Liver (tissue), 3 donors: ENCODE data around the gene GVQW3.

Experiments used
- EGR1 ChIP-seq, 2 donors: IDR thresholded peaks; 2 replicates each; pipeline ENCODE4 v1.6.1; 2016 to 2018; ENCODE audit warnings: antibody characterized with exemption in 2 of 2, low read depth in 2 of 2
- FOXA1 ChIP-seq: IDR thresholded peaks from 2 replicates; pipeline ENCODE4 v1.6.1; 2016; ENCODE audit warnings: antibody characterized with exemption
- GABPA ChIP-seq, 2 donors: IDR thresholded peaks in 1 of 2; conservative IDR thresholded peaks in 1 of 2; 2 replicates each; pipeline ENCODE4 v1.6.1; 2016; ENCODE audit warnings: antibody characterized with exemption in 2 of 2, mild to moderate bottlenecking in 1 of 2, moderate library complexity in 1 of 2
- HNF4G ChIP-seq: IDR thresholded peaks from 2 replicates; pipeline ENCODE4 v1.6.1; 2016; ENCODE audit warnings: antibody characterized with exemption
- JUND ChIP-seq, 2 donors: IDR thresholded peaks; 2 replicates each; pipeline ENCODE4 v1.6.1; 2016; ENCODE audit warnings: antibody characterized with exemption in 2 of 2
- RAD21 ChIP-seq, 2 donors: IDR thresholded peaks; 2 replicates each; pipeline ENCODE4 v1.6.1; 2016; ENCODE audit warnings: antibody characterized with exemption in 2 of 2, mild to moderate bottlenecking in 2 of 2
- RXRA ChIP-seq, 2 donors: IDR thresholded peaks; 2 replicates each; pipeline ENCODE4 v1.6.1; 2017 to 2018; ENCODE audit warnings: antibody characterized with exemption in 2 of 2, mild to moderate bottlenecking in 1 of 2
- SP1 ChIP-seq: IDR thresholded peaks from 2 replicates; pipeline ENCODE4 v1.6.1; 2018; ENCODE audit warnings: antibody characterized with exemption, mild to moderate bottlenecking
- TAF1 ChIP-seq: conservative IDR thresholded peaks from 2 replicates; pipeline ENCODE4 v1.6.1; 2016; ENCODE audit warnings: antibody characterized with exemption, mild to moderate bottlenecking
- YY1 ChIP-seq: IDR thresholded peaks from 2 replicates; pipeline ENCODE4 v1.6.1; 2016; ENCODE audit warnings: antibody characterized with exemption, mild to moderate bottlenecking
- TF ChIP-seq, protein P1 (sequence below): fragments of 150-350 bp; IDR thresholded peaks from 2 replicates; pipeline ENCODE4 v1.5.1; 2017; ENCODE audit warnings: improper control_type of control experiment, low read depth, low read length; ENCODE audit not compliant: missing input control
- TF ChIP-seq, protein P2 (sequence below): IDR thresholded peaks from 2 replicates; pipeline ENCODE4 v1.6.1; 2016; ENCODE audit warnings: antibody characterized with exemption, mild to moderate bottlenecking
- TF ChIP-seq, protein P3 (sequence below): IDR thresholded peaks from 2 replicates; pipeline ENCODE4 v1.6.1; 2016; ENCODE audit warnings: antibody characterized with exemption
- TF ChIP-seq, protein P4 (sequence below): IDR thresholded peaks from 2 replicates; pipeline ENCODE4 v1.6.1; 2016; ENCODE audit warnings: antibody characterized with exemption
- donor health status: healthy.
- donor health status: healthy.

DNA sequence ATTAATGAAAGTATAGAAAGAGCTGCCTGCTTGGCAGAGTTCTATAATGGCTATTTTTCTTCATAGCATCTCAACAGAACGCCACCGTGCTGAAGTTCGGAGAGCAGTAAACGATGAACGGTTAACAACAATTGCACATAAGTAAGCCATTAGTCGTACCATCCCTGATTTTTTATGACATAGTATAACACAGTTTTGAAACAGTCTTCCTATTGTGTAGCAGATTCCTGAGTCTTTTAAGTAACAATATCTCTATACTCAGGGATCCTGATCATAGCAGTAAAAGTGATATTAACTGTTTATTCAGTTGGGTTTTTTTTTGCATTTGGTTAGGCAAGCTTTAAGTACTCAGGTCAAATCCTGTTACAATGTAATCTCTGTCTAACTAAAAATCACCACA is 72.1 kb downstream of the GVQW3 start:
- TF ChIP-seq YY1 (no peak), TAF1 (no peak), JUND (IDR thresholded peaks at IDR 0.05) (no peak), FOXA1 (no peak), RXRA (IDR thresholded peaks at IDR 0.05) (no peak), SP1 (no peak), RAD21 (IDR thresholded peaks at IDR 0.05) (no peak), HNF4G (no peak), GABPA (IDR thresholded peaks at IDR 0.05 in 1 of 2, conservative IDR thresholded peaks at IDR 0.05 in 1 of 2) (no peak), EGR1 (IDR thresholded peaks at IDR 0.05; ENCODE audit: low read depth in 2 of 2) (no peak)
- TF ChIP-seq, protein P1, sequence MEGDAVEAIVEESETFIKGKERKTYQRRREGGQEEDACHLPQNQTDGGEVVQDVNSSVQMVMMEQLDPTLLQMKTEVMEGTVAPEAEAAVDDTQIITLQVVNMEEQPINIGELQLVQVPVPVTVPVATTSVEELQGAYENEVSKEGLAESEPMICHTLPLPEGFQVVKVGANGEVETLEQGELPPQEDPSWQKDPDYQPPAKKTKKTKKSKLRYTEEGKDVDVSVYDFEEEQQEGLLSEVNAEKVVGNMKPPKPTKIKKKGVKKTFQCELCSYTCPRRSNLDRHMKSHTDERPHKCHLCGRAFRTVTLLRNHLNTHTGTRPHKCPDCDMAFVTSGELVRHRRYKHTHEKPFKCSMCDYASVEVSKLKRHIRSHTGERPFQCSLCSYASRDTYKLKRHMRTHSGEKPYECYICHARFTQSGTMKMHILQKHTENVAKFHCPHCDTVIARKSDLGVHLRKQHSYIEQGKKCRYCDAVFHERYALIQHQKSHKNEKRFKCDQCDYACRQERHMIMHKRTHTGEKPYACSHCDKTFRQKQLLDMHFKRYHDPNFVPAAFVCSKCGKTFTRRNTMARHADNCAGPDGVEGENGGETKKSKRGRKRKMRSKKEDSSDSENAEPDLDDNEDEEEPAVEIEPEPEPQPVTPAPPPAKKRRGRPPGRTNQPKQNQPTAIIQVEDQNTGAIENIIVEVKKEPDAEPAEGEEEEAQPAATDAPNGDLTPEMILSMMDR, result no peak
- TF ChIP-seq, protein P2, sequence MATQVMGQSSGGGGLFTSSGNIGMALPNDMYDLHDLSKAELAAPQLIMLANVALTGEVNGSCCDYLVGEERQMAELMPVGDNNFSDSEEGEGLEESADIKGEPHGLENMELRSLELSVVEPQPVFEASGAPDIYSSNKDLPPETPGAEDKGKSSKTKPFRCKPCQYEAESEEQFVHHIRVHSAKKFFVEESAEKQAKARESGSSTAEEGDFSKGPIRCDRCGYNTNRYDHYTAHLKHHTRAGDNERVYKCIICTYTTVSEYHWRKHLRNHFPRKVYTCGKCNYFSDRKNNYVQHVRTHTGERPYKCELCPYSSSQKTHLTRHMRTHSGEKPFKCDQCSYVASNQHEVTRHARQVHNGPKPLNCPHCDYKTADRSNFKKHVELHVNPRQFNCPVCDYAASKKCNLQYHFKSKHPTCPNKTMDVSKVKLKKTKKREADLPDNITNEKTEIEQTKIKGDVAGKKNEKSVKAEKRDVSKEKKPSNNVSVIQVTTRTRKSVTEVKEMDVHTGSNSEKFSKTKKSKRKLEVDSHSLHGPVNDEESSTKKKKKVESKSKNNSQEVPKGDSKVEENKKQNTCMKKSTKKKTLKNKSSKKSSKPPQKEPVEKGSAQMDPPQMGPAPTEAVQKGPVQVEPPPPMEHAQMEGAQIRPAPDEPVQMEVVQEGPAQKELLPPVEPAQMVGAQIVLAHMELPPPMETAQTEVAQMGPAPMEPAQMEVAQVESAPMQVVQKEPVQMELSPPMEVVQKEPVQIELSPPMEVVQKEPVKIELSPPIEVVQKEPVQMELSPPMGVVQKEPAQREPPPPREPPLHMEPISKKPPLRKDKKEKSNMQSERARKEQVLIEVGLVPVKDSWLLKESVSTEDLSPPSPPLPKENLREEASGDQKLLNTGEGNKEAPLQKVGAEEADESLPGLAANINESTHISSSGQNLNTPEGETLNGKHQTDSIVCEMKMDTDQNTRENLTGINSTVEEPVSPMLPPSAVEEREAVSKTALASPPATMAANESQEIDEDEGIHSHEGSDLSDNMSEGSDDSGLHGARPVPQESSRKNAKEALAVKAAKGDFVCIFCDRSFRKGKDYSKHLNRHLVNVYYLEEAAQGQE, result no peak
- TF ChIP-seq, protein P3, sequence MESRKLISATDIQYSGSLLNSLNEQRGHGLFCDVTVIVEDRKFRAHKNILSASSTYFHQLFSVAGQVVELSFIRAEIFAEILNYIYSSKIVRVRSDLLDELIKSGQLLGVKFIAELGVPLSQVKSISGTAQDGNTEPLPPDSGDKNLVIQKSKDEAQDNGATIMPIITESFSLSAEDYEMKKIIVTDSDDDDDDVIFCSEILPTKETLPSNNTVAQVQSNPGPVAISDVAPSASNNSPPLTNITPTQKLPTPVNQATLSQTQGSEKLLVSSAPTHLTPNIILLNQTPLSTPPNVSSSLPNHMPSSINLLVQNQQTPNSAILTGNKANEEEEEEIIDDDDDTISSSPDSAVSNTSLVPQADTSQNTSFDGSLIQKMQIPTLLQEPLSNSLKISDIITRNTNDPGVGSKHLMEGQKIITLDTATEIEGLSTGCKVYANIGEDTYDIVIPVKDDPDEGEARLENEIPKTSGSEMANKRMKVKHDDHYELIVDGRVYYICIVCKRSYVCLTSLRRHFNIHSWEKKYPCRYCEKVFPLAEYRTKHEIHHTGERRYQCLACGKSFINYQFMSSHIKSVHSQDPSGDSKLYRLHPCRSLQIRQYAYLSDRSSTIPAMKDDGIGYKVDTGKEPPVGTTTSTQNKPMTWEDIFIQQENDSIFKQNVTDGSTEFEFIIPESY, result no peak
- TF ChIP-seq, protein P4, sequence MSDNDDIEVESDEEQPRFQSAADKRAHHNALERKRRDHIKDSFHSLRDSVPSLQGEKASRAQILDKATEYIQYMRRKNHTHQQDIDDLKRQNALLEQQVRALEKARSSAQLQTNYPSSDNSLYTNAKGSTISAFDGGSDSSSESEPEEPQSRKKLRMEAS, result no peak
